NCI-H1048 (cell line): Measurements from ENCODE around the gene PAFAH1B1.
"Not testable (repeated sequence)": the region's sequence is repeated elsewhere in the genome, so short reads cannot be mapped to it uniquely, and the experiment has no call there.

Experiments
- DNase-seq: peaks from one replicate; lab custom pipeline; 2025; lab: John Stamatoyannopoulos, UW

Gene PAFAH1B1

DNA sequence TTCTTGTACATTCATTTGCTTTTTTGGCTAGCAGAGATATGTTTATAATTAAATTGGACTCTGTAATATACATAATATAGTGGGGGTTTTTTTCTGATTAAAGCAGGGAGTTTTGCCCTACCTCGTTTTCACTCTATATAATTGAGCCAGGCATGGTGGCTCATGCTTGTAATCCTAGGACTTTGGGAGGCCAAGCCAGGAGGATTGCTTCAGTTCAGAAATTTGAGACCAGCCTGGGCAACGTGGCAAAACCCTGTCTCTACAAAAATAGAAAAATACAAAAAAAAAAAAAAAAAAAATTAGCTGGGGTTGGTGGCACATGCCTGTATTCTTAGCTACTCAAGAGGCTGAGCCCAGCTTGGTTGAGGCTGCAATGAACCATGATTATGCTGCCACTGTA is 42.2 kb downstream of the PAFAH1B1 start:
- no peak for DNase-seq

DNA sequence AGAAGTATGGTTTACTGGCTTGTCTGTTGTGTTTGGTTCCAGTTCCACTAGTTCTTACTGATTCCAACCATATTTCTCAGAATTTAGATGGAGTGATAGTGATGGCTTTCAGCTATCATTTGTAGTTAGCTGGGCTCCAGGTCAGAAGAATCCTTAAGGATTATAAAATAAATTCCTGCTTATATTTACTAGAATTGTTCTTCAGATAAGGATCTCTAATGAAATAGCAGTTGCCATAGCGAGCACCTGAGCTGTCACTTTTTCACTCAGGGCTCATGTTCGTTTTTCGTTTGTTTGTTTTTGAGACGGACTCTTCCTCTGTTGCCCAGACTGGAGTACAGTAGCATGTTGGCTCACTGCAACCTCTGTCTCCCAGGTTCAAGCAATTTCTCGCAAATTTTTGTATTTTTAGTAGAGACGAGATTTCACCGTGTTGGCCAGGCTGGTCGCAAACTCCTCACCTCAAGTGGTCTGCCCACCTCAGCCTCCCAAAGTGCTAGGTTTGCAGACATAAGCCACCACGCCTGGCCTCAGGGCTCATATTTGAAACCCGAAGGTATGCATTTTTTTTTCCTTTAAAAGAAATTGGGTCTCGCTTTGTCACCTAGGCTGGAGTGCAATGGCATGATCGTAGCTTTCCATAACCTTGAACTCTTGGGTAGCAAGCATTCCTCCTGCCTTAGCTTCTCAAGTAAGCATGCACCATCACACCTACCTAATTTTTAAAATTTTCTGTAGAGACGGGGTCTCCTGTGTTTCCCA is 42.9 kb downstream of the PAFAH1B1 start:
- DNase-seq = no peak

GRCh38 chr17:2637422-2637821 is 44.0 kb downstream of the PAFAH1B1 start:
- no peak for DNase-seq

- no peak for DNase-seq
These were observed 51.5 kb downstream of the PAFAH1B1 start for GRCh38 chr17:2644971-2645370.

DNA sequence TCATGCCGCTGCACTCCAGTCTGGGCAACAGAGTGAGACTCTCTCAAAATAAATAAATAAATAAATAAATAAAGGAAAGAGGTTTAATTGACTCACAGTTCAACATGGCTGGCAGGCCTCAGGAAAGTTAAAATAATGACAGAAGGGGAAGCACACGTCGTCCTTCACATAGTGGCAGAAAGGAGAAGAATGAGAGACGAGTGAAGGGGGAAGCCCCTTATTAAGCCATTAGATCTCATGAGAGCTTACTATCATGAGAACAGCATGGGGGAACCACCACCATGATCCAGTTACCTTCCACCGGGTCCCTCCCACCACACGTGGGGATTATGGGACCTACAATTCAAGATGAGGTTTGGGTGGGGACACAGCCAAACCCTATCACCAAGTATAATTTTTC is 54.5 kb downstream of the PAFAH1B1 start:
- no peak for DNase-seq

- DNase-seq = no peak
These were observed 55.7 kb downstream of the PAFAH1B1 start for GRCh38 chr17:2649191-2649590.

DNA sequence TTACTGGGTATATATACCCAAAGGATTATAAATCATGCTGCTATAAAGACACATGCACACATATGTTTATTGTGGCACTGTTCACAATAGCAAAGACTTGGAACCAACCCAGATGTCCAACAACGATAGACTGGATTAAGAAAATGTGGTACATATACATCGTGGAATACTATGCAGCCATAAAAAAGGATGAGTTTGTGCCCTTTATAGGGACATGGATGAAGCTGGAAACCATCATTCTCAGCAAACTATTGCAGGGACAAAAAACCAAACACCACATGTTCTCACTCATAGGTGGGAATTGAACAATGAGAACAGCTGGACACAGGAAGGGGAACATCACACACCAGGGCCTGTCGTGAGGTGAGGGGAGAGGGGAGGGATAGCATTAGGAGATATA is 59.5 kb downstream of the PAFAH1B1 start:
- DNase-seq = not testable (repeated sequence)

DNA sequence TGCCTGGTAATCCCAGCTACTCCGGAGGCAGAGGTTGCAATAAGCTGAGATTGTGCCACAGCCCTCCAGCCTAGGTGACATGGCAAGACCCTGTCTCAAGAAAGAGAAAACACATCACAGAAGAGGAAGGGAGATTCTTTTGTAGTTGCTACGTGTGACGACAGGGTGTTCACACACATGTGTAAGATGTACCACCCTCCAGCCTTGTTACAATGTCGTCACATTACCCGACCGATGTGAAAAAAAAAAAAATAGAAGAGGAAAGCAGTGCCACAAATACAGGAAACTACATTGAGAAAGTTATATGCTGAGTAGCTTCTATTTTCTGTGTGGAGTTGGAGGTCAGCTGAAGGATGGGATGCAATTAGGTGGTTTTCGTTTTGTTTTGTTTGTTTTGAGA is 62.1 kb downstream of the PAFAH1B1 start:
- DNase-seq = no peak

GRCh38 chr17:2656283-2656682 is 62.8 kb downstream of the PAFAH1B1 start:
- DNase-seq = no peak

DNA sequence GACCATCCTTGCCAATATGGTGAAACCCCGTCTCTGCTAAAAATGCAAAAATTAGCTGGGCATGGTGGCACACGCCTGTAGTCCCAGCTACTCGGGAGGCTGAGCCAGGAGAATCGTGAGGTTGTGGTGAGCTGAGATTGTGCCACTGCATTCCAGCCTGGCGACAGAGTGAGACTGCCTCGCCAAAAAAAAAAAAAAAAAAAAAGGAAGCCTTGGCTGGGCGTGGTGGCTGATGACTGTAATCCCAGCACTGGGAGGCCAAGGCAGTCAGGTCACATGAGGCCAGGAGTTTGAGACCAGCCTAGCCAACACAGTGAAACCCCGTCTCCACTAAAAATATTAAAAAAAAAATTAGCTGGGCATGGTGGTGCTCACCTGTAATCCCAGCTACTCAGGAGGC is 65.9 kb downstream of the PAFAH1B1 start:
- DNase-seq = not testable (repeated sequence)

DNA sequence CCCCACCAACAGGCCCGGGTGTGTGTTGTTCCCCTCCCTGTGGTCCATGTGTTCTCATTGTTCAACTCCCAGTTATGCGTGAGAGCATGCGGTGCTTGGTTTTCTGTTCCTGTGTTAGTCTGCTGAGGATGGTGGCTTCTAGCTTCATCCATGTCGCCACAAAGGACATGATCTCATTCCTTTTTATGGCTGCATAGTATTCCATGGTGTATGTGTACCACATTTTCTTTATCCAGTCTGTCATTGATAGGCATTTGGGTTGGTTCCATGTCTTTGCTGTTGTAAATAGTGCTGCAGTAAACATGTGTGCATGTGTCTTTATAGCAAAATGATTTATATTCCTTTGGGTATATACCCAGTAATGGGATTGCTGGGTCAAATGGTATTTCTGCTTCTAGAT is 67.0 kb downstream of the PAFAH1B1 start:
- DNase-seq = not testable (repeated sequence)

DNA sequence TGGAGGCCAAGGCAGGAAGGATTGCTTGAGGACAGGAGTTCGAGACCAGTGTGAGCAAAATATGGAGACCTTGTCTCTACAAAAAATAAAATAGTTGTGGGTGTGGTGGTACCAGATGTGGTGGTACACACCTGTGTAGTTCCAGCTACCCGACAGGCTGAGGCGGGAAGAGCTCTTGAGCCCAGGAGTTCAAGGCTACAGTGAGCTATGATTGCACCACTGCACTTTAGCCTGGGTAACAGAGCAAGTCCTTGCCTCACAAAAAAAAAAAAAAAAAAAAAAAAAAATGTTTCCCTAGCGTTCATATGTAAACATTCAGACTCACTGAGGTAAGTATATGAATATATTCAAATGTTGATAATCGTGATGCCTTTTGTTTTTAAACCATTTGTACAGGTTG is 78.6 kb downstream of the PAFAH1B1 start:
- no peak for DNase-seq

DNA sequence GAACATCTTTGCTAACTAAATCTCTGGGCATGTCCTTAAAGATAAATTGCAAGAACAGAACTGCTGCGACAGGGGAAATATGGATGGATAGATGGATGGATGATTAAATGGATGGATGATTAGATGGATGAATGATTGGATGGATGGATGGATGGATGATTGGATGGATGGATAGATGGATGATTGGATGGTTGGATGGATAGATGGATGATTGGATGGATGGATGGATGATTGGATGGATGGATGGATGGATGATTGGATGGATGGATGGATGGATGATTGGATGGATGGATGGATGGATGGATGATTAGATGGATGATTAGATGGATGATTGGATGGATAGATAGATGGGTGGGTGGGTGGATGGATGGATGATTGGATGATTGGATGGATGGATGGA is 85.8 kb downstream of the PAFAH1B1 start:
- DNase-seq = not testable (repeated sequence)

- DNase-seq = no peak
These were observed 87.5 kb downstream of the PAFAH1B1 start for GRCh38 chr17:2680961-2681360.

DNA sequence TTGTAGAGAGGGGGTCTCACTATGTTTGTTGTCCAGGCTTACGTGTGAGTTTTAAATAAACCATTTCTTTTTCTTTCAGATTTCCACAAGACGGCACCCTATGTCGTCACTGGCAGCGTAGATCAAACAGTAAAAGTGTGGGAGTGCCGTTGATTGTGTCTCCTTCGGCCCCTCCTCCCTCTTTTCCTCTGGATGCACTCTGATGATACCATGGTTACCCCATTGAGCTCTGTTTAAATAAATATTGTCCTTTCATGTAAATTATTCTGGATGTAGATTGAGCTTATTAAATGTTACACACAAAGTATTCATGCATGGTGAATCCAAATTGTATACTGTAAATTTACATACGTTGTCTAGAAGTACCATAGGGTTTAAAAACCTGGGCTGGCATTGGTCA is 88.2 kb downstream of the PAFAH1B1 start:
- DNase-seq = no peak

DNA sequence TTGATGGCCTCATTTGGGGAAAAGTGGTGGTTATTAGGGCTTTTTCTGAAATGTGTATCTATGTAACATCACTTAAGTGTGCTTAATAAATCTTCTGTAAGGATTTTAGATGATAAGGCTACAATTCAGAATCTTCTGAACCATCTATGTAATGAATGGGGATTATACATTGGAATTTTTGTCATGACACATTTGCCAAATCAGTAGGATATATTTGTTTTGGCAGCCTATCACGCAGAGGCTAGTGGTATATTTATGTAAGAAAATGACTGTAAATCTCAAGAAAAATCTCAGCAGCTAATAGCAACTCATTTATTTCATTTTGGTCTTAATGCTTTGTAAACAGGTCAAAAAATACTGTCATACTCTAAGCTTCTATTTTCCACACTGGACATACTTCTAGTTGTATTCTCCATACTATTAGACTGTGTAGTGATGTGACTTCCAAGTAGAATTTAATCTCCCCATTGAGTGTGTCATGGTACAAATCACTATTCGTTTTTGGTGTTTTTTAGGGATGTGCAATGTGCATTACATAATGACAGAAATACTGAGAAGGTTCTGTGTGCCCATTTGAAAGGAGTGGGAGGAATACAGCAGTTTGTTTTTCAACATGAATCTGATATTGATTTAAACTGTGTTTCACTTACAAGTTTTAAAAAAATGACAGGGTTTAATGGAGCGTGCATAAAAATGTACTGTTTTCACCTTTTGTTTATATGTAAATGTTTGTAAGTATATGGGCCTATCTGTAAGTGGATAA is 88.9 kb downstream of the PAFAH1B1 start:
- DNase-seq = no peak

GRCh38 chr17:2683912-2684311 is 90.5 kb downstream of the PAFAH1B1 start:
- DNase-seq = no peak

DNA sequence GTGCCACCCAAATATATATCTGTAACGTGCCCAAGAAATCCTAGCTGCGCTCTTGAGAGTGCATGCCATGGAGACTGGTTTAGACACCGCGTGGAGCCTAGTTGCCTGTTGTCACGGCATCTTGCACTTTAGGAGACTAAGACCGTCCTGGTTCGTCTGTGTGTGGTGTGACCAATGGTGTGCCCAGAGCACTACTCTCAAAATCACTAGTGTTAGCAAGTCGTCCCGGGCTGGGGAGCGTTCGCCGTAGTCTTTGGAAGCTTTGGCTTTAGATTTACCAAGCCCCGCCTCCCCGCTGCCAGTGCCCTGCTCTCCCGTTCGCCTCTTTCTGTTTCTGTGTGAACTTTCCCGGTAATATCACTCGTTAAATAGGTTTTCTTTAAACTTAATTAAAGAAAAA is 91.1 kb downstream of the PAFAH1B1 start:
- no peak for DNase-seq

DNA sequence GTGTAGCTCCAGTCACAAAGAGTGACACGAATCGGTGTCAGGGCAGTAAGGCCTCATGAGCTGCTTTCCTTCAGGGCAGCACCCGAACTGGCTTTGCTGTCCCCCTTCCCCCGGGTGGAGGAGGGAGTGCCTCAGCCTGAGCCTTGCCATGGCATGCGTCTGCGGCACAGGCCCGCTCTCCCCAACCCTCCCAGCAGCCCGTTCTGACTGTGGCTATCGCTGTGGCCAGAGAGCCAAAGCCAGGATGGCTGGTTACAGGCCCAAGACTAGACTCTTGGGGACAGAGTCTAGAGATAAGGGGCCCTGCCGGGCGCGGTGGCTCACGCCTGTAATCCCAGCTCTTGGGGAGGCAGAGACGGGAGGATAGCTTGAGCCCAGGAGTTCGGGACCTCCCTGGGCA is 92.2 kb downstream of the PAFAH1B1 start:
- DNase-seq = no peak

DNA sequence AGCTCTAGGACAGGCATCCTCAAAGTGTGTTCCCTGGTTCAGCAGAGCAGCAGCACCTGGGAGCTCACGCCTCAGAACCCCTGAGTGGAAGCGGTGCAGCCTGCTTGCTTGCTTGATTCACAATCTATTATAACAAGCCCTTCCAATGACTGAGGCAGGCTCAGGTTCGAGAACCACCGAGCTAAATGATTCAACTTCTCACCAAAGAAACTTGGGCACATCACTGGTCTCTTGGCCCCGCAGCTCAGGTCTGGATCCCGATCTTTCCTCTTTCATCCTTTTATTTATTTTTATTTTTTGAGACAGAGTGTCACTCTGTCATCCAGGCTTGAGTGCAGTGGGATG is 93.6 kb downstream of the PAFAH1B1 start:
- DNase-seq = no peak

DNA sequence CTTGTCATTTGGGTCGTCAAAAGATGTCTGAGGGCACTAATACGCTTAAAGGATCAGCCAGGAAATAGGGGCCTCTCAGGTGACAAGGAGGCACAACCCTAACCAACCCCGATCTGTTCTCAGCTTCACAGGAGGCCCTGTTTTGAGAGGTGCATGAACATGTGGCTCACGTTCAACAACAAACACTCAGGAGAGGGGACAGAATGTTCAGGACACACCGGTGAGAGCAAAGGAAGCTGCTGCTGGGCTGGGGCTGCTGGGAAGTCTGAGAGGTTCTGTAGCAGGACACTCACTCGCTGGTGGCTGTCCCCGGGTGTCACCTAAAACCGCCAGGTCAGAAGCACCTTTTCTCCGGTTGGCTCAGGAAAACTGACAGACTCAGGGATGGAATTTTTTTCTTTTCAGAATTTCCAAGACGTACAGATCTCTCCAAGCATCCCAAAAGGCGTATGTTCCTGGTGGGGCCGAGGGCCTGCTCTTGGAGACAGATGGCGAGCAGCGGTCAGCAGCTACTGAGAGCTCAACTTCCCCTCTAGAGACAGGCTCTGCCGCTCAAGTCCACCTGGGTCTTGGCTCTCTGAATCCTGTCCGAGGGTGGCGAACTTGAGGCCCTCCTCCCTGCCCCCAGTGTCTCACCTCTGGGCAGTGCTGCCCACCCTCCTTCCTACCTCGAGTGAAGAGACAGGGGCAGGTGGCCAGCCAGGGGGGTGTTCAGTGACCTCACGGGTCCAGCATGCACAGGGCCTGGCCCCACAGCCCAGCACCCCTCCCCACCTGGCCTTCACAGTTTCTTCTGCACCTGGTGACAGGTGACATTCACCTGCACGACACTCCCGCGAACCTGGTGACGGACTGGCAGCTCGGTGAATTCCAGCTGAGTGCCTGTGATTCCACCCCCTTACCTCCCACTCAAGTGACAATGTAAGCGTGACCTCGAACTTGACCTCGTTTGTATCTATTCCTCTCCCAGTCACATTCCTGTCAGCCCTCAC is 95.2 kb downstream of the PAFAH1B1 start:
- no peak for DNase-seq

GRCh38 chr17:2689411-2690164 is 96.1 kb downstream of the PAFAH1B1 start:
- no peak for DNase-seq
